NCI-H2227 (cell line): ENCODE results near the gene DRD1.
"Not testable (repeated sequence)": the region's sequence is repeated elsewhere in the genome, so short reads cannot be mapped to it uniquely, and the experiment has no call there.

Source experiments
- DNase-seq: peaks from one replicate; lab custom pipeline; 2025; ENCODE audit not compliant: unreplicated experiment; lab: John Stamatoyannopoulos, UW

The DRD1 gene

DNA sequence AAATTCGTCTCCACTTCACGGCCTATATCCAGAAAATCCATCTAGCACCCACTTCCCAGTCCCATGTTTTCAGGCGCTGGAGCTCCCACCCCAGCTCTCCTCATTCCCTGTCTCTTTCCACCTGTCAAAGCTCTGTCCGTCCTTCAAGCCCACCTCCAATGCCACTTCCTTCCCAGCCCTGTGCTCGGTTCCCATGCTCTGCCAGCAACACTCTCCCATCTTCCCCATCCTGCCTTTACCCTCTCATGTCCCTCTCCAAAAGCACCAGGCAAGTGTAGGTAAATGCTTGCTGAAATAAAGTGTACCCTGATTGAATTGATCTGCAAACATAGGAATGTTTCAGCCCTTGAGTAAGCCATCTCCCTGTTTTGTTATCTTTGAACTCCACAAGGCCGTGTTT, 9.2 kb downstream of the DRD1 start:
- no peak for DNase-seq

DNA sequence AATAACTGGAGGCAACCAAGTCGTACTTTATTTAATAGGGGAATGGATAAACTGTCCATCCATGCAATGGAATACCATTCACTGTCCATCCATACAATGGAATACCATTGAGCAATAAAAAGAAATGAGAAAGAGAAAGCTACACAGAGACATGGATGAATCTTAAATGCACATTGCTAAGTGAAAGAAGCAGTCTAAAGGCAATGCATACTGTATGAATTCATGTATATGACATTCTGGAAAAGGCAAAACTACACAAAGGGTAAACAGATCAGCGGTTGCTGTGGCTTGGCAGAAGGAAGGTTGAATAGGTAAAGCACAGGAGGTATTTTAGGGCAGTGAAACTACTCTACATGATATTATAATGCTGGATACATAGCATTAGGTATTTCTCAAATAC, 16.2 kb downstream of the DRD1 start:
- DNase-seq = no peak

GRCh38 chr5:175424594-175424993, 19.4 kb downstream of the DRD1 start:
- DNase-seq = not testable (repeated sequence)

DNA sequence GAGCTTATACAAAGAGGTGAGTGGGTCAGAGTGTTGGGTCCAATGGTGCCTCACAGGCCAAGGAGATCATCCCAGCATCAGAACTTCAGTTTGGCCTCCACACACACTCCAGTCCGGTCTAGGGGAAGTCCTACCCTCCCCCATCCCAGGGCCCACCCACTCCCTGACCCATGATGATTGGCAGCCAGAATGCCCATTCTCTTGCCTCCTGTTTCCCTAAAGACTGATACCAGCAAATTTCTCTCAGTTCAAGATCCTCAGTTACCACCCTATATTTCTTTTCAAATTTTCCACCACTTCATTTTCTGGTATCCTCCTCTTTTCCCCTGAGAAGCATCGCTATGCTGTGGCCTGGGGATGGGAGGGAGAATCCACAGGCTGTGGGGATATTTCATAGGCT, 21.9 kb downstream of the DRD1 start:
- no peak for DNase-seq

GRCh38 chr5:175420383-175420782, 23.6 kb downstream of the DRD1 start:
- DNase-seq = no peak

DNA sequence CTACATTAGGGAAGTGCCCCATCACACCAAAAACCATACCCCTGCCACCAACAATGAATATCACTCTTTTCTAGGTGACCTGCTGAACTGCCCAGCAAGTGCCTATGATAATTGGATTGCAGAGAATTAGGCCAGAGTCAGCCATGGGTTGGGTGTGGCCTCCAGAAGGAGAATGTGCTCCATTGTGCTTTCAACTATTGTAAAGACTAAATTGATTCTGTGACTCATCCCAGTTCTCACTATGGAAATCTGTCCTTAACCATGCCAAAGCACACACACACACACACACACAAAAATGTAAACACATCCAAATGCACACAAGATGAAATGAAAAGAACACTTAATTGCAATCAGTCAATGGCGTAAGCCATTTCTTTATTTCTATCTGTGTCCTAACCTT, 25.7 kb downstream of the DRD1 start:
- DNase-seq = no peak

GRCh38 chr5:175417384-175417783, 26.6 kb downstream of the DRD1 start:
- no peak for DNase-seq

DNA sequence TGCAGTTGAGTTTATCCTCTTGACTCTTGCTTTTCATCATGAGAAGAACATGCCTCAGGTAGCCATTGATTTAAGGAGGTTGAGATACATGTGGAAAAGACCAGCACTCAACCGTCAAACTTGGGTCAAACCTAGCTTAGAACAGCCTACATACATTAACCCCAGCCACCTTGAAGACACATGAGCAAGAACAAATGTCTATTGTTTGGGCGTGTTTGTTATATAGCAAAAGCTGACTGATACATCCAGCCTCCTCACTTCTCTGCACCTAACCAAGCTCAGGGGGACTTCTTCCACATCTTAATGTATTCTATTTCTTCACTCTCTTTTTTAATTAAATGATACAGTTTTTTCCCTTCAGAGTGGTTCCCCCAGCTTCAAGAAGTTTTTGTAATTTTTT, 28.7 kb downstream of the DRD1 start:
- no peak for DNase-seq

- DNase-seq = no peak
These were observed 33.1 kb downstream of the DRD1 start for GRCh38 chr5:175410926-175411325.

GRCh38 chr5:175406300-175406699, 37.7 kb downstream of the DRD1 start:
- no peak for DNase-seq

- DNase-seq = not testable (repeated sequence)
These were observed 46.2 kb downstream of the DRD1 start for GRCh38 chr5:175397590-175398297.

DNA sequence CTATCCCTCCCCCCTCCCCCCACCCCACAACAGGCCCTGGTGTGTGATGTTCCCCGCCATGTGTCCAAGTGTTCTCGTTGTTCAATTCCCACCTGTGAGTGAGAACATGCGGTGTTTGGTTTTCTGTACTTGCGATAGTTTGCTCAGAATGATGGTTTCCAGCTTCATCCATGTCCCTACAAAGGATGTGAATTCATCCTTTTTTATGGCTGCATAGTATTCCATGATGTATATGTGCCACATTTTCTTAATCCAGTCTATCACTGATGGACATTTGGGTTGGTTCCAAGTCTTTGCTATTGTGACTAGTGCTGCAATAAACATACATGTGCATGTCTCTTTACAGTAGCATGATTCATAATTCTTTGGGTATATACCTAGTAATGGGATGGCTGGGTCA, 48.6 kb downstream of the DRD1 start:
- DNase-seq = not testable (repeated sequence)

GRCh38 chr5:175394601-175395000, 49.4 kb downstream of the DRD1 start:
- no peak for DNase-seq

GRCh38 chr5:175393897-175394296, 50.1 kb downstream of the DRD1 start:
- no peak for DNase-seq

GRCh38 chr5:175392236-175392635, 51.7 kb downstream of the DRD1 start:
- no peak for DNase-seq

DNA sequence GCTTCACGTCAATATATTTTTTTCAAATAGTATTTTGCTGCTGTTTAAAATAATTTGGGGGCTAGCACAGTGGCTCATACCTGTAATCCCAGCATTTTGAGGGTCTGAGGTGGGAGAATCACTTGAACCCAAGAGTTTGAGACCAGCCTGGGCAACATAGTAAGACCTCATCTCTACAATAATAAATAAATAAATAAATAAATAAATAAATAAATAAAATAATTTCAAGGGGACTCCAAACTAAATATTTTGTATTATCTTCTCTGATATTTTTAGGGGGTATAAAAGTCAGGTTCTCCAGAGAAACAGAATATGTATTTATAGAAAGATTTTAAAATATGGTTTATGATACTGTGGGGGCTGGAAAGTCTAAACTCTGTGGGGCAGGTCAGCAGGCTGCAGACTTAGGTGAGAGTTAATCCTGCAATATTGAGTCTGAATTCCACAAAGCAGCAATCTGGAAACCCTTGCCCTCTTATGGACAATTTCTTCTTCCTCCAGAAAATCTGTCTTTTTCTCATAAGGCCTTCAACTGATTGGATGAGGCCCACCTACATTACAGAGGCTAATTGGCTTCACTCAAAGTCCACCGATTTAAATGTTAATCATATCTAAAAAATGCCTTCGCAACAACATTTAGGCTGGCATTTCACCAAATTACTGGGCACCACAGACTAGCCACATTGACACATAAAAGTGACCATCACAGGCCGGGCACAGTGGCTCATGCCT, 53.5 kb downstream of the DRD1 start:
- DNase-seq = no peak
